Mammary epithelial cell (primary cell): Measurements from ENCODE around the gene NPPB.

Experiments
- CTCF ChIP-seq, 2 donors: IDR thresholded peaks in 1 of 2; conservative IDR thresholded peaks in 1 of 2; 2 replicates each; pipeline ENCODE4 v1.5.1; 2011 to 2012; ENCODE audit warnings: inconsistent platforms in 2 of 2, low read length in 2 of 2, mild to moderate bottlenecking in 2 of 2, control low read depth in 1 of 2, low read depth in 1 of 2; ENCODE audit not compliant: insufficient read depth in 1 of 2; ENCODE audit errors: extremely low read depth in 1 of 2
- EZH2 ChIP-seq: IDR thresholded peaks from 2 replicates; pipeline ENCODE4 v1.6.1; 2012; ENCODE audit warnings: low read length, inconsistent platforms, borderline replicate concordance

GRCh38 chr1:11878081-11878890 lies 19.5 kb upstream of the NPPB start:
- no peak for TF ChIP-seq CTCF (conservative IDR thresholded peaks at IDR 0.05 in 1 of 2, IDR thresholded peaks at IDR 0.05 in 1 of 2; ENCODE audit: extremely low read depth in 1 of 2, insufficient read depth in 1 of 2, low read depth in 1 of 2, low read length in 2 of 2)
- TF ChIP-seq EZH2, result no peak
